ENCODE data around the gene CHGA.

Gene CHGA

DNA sequence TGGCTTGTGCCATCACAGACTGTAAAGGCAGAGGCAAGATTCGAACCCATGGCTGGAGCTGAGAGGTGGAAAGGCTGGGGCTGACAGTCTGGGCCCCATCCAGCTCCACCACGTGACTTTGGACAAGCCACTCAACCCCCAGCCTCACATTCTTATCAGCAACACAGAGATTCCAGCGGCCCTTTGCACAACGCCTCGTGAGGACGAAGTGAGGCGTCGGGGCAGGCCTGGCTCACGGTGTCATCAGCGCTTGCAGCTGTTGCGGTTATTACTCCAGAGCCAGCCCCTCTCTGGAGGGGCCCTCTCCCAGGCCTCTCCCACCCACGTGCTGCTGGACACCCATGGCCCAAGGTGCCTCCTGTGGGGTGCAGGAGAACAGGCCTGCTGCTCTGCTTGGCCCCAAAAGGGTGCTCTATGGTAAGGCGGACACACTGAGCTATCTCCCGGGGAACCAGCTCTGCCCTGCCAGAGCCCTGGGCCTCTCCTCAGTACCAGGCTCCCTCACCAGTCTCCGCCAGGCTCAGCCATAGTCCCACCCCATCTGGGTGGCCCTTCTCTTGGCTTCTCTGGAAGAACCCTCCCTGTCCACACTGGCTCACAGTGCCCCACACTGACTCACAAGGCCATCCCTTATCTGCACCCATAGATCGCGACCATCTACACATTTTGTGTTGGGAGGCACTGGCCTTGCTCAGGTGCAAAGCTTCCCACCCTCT lies 21.1 kb downstream of the CHGA start:
- DNase-seq (ENCODE audit: low spot score) = no peak

DNA sequence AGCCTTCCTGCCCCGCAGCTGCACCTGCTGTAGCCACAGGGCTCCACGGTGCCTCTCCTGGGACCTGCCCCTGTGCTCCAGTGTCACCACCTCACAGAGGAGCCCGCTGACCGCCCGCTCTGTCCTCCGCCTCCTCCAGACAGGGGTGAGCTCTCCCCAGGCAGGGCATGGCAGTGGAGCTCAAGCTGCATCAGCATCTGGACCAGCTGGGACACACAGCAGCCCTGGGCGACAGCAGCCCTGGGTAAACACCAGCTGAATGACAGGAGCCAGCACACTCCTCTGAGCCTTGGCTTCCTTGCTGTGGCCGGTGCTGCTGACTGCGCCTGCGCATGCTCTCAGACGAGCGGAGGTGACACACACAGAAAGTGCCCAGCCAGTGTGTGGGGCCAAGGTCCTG lies 22.0 kb downstream of the CHGA start:
- no peak for DNase-seq (ENCODE audit: low spot score)

DNA sequence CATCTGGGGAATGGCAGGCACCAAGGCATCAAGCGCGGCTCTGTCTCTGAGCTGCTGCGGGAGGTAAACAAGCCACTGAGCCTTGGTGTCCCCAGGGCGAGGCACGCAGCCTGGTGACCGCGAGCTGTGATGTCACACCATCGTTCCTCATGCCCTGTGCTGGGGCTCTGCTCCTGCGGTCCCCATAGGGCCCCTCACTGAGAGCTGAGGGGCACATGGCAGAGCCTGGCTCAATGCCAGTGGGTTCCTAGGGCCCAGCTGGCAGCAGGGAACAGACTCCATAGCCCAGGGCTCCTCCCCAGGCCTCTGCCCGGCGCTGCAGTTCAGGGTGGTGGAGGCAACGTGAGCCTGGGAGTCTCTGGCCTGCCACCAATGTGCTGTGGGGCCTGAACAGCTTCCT lies 22.6 kb downstream of the CHGA start:
- no peak for DNase-seq (ENCODE audit: low spot score)

DNA sequence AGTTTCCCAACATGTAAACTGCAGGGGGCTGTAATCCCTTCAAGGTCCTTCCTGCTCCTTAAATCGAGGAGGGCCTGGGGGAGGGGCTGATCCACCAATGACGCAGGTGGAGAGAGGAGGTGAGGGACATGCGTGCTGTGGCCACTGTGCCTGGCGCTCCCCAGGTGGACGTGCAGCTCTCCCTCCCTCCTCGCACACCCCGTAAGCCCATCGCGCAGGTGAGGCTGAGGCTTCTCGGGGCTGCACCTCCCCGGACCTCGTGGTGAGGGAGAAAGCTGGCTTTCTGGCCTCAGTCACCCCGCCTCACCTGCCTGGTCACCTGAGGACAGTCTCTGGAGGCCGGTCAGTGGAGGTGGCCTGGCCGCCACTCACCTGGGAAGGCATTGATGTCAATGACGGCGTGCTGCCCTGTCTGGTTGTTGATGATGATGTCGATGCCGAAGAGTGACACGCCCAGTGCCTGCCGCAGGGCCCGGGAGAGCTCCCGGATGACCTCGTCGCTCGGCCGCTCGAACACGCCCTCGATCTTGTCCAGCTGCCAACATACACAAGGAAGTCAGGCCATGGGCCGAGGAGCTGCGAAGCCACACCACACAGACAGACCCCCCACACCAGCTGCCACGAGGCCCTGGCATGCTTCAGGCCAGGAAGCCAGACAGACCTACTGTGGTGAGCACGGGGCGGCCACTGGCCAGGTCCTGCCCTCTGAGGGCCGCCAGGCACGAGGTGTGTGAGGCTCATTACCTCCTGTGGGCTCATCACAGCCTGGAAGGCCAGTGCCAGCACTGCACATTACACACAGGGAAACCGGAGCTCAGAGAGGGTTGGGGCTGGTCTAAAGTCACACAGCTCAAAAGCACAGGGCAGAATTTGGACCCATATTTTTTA lies 23.3 kb downstream of the CHGA start:
- DNase-seq (ENCODE audit: low spot score) = no peak

DNA sequence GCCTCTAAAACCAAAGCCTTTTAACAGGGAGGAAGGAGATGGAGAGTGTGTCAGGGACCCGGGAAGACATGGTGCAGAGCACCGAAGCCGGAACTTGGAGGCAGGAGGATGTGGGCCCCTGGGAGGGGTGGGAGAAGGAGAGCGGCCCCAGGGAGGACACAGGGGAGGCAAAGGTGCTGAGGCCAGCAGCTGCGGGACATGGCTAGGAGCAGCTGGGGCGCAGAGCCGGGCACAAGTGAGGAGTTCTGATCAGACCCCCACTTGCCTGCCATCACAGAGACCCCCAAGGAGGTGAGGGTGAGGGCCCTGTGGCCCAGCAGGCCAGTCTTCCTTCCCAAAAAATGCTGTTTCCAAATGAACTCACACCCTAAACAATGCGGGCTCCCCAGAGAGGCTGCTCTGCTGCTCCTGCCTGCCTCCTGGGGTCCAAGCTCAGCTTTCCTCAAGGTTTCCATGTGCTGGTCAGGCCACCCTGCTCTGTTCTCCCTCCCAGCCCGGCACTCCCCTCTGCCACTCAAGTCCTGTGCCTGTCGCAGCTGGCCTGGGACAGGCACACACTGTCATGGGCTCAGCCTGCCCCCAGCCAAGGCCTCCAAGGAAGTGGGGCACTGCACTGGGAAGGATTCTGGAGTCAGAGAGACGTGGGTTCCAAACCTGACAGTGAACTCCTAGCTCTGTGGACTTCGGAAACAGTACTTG lies 24.0 kb downstream of the CHGA start:
- DNase-seq (ENCODE audit: low spot score) = no peak

DNA sequence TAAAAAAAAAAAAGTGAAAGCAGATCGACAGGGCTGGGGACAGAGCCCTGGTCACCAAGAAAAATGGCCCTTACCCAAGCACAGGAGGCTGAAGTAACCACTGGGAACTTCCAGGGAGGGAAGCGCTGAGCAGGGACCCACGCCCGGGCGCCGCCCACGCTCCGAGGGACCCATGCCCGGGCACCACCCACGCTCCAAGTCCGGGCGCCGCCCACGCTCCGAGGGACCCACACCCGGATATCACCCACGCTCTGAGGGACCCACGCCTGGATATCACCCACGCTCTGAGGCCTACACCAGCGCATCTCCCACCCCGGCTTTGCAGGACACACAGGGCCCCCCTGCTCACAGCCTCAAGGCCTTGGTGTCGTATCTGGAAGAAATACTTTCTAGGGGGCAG lies 25.7 kb downstream of the CHGA start:
- no peak for DNase-seq (ENCODE audit: low spot score)

DNA sequence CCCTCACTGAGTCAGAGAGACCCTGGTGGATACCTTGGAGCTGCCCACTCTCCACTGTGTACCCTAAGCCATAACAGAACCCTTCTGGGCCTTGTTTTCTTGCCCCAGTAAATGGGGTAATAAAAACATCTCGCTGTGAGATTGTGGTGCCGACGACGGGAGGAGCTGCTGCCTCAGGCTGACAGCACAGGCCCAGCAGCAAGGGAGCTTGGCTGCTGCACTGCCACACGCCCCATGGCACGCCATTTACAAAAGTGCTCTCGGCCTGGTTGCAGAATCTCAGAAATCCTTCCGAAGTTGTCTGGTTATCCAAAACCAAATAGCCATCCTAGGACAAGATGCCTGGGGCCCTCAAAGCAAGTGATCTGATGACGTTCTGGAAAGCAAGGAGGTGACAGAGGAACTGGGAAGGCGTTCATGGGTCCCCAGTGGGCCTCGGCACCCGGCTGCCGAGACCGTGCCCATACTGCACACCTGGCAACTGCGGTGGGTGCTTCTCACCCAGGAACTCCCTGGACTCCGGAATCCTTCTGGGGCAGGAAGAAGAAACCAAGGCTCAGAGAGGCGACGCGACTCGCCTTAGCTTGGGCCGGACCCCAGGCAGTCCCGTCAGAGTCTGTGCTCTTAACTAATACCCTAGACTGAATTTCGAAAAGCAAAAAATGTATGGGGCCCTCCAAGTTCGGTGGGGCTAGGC lies 26.7 kb downstream of the CHGA start:
- DNase-seq (ENCODE audit: low spot score) = no peak

DNA sequence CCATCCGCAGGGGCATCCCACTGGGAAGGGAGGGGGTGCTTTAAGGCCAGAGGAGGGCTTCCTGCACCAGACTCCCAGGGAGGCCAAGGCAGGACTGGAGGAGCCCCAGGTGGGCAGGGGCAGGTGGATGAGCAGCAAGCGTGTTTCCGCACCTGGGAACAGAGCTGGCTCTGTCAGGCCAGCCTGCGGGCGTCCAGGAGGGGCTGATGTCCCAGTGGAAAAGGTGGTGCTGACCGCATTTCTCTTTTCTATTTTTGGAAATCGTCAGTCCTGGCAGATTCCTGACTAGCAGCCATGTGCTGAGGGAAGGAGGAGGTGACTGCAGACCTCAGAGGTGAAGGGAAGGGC lies 27.2 kb downstream of the CHGA start:
- DNase-seq (ENCODE audit: low spot score) = no peak

DNA sequence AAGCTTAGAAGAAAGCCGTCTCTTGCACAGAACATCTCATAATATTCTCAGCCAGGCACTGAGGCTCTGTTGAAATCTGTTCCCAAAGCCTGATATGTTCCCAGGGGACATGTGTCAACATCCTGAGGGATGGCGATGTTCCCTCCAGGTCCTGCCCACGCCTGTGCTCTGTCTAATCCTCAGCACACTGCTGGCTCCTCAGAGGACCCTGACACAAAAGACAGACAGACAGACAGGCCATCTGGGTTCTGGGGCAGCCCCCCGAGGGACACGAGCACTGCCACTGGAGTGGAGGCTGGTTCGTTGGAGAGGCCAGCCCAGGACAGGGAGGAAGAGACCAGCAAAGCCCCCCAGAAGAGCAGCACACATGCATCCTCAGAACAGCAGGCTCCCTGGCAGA lies 27.8 kb downstream of the CHGA start:
- DNase-seq (ENCODE audit: low spot score) = no peak

DNA sequence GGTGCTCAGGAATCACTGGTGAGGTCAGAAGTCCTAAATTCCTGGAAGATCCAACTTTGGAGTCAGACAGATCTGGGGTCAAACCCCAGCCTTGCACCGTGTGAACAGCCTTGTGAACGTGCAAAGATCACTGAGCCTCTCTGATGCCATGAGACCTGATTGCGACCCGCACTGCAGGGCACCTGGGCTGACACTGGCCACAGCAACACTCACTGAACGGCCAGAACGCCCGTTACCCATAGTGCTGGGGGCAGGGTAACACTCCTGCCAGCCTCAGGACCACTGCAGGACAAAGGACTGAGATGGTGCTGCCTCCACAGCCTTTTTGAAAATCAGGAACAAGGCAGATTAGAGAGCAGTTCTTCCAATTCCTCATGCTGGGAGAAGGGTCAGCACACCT lies 28.3 kb downstream of the CHGA start:
- DNase-seq (ENCODE audit: low spot score) = no peak

DNA sequence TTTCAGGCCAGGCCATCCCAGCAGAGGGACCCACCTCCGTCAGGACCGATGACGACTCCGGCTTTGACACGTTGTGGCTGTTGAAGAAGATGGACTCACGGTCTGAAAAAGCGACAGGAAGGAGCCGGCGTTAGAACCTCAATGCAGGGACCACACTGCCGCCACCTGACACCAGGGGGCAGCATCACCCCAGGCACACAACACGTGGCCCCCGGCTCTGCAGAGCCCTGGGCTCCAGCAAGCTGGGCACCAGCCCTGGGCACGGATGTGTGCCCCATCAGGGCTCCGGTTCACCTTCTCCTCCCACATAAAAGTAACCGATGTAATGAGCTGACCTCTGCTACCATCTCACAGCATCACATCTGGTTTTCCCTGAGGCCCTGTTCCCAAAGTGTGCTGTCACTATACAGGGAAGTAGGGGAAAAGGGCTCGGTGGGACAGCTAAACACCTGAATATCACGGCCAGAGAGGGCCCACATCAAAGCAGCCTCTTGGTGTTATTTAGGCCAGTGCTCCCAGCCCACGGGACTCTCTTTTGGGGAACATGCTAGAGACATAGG lies 29.0 kb downstream of the CHGA start:
- DNase-seq (ENCODE audit: low spot score) = peak; percentile 96

DNA sequence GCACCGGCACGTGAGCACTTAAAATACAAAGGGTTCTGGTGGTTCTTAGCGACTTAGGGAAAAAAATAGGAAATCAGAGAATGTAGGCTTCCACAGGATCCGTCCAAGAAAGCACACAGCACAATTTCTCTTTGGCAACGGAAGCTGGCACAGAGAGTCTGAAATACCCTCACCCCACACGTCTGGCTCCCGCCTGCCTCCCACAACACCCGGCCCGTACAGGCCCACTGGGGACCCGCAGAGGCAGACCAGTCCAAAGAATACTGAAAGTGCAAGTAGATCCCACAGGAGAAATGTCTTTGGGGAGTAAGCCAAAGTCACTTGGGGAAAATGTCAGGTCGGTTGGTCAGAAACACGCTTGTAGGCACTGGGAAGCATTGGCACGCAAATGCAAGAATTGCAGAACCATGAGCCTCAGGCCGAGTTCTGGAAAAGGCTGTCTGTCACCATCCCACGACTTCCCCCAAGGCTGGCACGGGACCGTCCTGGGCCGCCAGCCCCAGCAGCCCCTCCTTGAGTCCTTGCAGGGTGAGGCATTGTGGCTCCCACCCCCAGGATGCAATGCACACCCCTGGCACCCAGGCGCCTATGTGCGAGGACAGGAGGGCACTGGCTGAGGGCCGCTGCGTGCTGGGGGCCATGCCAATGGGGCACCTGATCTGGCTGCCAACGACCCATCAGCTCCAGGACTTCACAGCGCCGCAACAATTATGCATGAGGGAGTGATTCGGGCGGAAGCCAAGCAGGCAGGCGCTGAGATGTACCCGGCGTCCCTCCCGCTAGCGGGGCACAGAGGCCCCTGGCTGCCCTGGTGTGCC lies 29.7 kb downstream of the CHGA start:
- DNase-seq (ENCODE audit: low spot score) = no peak

DNA sequence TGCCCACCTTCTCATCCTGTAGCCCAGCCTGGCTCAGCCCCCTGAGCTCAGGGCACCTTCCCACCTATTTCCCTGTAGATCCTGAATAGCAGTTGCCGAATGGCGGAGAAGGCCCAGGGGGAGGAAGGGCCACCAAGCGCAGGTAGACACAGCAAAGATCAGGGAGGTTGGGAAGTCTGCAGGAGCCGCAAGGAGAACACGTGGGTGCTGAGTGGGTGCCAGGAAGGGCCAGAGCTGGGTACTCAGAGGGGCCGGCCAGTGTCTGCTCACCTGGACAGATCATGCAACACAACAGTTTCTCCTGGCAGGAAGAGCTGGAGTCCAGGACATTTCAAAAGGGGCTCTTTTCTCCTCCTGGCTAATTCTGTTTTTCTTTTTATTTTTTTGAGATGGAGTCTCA lies 30.6 kb downstream of the CHGA start:
- no peak for DNase-seq (ENCODE audit: low spot score)

DNA sequence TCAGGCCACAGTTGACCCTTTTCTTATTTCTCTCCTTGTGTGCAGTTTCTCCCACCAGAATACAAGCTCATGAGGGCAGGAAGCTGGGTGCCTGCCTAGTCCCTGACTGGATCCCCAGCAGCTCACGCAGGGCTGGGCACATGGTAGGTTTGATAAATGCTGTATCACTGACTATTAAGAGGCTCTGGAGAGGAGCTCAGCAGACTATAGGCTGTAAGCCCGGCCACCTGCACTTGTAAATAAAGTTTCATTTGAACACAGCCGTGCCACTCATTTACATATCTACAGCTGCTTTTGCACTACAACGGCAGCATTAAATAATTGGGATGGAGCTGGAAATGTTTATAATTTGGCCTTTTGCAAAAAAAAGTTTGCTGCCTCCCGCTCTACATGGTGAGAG lies 32.0 kb downstream of the CHGA start:
- no peak for DNase-seq (ENCODE audit: low spot score)

DNA sequence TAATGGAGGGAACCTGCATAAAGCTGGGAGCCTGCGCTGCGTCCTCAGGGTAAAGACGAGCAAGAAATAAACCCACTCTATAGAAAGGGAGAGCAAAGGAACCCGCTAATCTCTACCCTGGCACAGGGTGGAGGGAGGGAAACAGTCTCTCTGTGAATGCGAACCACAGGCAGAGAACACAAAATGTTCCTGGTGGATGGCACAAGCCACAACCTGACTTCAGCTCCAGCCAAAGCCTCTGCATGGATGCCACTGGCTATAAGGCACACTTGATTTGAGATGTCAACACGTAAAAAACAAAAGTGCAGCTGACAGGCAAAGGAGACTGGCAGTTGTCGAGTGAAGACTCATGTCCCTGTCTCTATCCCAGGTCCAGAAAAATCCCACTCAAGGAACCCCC lies 32.4 kb downstream of the CHGA start:
- DNase-seq (ENCODE audit: low spot score) = no peak

DNA sequence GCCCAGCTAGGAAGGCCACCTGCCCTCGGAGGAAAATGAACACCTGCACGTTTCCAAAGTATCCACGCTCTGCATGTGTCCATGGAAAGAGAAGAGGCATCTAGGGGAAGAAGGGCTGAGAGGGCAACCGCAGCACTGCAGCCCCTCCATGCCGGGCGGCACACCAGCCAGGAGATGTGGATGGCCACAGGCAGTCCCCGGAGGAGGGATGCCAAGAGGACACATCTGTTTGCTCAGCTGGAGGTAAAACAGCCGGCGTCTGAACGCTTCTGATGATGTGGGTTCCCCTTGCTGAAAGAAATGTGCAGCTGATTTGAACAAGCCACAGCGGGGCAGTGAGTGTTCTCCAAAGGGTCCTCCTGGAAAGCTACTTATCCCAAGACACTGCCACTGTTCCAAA lies 34.0 kb downstream of the CHGA start:
- DNase-seq (ENCODE audit: low spot score) = no peak

DNA sequence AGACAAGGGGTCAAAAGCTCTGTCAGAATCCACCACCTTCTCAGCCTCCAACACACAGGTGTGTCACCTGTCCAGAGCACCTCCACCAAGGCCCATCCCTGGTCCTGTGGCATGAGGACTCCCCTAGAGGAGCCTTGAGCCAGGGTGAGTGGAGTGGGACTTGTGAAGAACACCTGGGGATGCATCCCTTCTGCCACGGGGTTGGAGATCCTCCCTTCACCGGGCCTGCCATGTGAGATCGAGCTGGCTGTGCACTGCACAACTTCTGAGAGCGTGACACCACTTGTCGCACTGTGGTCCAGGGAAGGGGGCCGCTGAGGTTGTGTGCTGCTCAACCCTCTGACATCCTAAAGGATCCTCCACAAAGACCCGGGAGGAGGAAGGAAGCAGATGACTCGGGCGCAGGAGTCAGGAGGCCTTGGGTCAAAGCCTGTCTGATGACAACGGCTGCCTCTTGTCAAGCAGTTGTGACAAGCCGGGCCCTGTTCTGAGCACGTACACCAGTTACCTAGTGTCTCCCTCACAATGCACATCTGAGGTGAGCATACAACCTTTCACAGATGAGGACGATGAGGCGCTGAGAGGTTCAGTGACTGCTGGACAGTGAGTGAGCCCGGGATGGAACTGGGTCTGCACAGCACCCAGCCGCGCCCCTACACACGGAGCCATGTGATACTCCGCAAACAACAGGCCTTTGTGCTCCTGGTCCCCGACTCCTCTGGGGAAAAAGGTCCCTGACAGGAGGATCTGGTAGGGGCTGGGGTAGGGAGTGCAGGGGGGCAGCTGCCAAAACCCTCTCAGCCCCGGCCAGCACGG lies 35.6 kb downstream of the CHGA start:
- no peak for DNase-seq (ENCODE audit: low spot score)

DNA sequence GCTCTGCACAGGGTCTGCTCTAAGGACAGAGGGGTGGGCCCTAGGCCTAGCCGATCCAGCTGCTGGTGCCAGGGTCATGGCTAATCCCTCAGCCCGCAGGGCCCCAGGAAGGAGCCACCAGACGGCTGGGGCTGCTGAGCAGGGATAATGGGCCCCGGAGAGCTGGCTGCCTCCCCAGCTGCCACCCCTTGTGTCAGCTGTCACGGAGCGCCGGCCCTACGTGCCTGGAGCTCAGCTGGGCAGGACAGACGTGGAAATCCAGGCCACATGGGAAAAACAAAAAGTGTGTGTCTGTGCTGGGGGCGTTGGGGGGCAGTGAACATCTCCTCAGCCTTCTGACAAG lies 36.2 kb downstream of the CHGA start:
- DNase-seq (ENCODE audit: low spot score) = no peak

DNA sequence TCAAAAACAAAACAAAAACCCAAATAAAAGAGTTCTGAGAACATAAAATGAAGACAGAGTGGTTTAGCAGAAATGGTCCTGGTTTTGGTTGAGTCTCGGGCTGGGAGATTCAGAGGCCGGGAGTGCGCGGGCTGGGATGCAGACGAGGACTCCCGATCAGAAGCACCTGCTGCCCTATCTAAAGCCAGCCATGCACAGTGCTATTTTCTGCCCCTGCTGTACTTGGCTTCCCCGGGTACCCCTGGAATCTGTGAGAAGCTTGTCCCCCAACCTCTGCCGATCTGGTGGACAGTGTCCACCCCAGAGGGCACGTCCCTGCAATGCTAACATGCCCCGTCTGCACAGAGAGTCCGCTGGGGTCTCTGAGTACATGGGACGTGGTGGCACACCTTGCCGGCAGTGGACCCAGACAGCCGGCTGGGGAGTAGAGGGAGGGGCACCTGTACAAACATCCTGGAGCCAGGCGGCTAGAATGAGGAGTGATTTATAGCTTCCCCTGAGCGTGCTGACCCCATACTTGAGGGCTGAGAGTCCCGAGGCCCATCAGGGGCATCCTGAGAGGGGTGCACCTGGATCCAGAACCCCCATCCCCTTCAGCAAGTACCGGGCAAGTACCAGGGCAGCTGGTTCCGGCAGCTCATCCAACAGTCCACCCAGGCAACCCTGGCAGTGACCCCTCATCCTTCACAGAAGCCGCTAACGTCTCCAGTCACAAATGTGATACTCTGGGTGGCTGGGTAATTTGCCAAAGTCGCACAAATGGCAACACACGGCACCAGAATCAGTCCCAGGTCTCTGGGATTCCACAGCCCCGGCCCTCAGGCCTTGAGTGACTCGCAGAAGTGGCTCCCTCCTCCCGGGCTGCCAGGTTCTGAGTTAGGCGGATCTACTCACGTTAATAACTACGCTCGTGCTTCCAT lies 37.1 kb downstream of the CHGA start:
- no peak for DNase-seq (ENCODE audit: low spot score)

Data from iPS-NIHi11 (cell line).